ENCODE data around the gene HTRA1. TPM values are rescaled to one million over a fixed set of nuclear protein-coding genes. Genes with fewer than 3 reads are reported as not detected.

The HTRA1 gene
- total RNA-seq, 1 donor from 2014 or later = 62.6 TPM

DNA sequence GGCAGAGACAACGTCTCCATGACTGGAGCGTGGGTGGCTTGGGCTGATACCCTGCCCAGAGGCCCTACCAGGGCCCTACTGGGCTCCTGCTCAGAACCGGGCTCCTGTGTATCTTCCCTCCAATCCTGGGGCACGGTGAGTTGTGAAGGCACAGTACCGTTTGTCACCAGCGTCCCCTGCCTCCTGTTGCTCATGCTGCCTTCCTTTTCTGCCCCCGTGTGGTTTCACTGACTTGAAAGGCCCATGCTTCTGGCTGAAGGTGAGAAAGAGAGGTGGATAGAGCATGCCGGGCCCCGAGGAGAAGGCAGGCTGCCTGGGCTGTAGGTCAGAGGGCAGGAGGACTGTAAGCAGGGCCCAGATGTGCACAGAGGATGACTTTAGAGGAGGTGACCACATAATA lies 90.1 kb downstream of the HTRA1 start:
- Histone ChIP-seq H3K9me3 (replicated peaks) (no peaks in the 10 kb centered on the region), H3K27me3 (ENCODE audit: low read depth) (peaks cover 5% of the 10 kb centered on the region), H3K36me3 (no peaks in the 10 kb centered on the region), H3K4me1 (peaks cover 5% of the 10 kb centered on the region), H3K4me3 (no peak overlapping the region), H3K27ac (replicated peaks) (no peak overlapping the region)
- intact Hi-C loops (cut with micrococcal nuclease) = loop anchor here (10.0 kb wide), 1 partner anchor 107 kb away; no protein-coding TSS in a partner anchor
- no peak for DNase-seq
- TF ChIP-seq, protein P1, sequence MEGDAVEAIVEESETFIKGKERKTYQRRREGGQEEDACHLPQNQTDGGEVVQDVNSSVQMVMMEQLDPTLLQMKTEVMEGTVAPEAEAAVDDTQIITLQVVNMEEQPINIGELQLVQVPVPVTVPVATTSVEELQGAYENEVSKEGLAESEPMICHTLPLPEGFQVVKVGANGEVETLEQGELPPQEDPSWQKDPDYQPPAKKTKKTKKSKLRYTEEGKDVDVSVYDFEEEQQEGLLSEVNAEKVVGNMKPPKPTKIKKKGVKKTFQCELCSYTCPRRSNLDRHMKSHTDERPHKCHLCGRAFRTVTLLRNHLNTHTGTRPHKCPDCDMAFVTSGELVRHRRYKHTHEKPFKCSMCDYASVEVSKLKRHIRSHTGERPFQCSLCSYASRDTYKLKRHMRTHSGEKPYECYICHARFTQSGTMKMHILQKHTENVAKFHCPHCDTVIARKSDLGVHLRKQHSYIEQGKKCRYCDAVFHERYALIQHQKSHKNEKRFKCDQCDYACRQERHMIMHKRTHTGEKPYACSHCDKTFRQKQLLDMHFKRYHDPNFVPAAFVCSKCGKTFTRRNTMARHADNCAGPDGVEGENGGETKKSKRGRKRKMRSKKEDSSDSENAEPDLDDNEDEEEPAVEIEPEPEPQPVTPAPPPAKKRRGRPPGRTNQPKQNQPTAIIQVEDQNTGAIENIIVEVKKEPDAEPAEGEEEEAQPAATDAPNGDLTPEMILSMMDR (IDR thresholded peaks at IDR 0.05; ENCODE audit: borderline replicate concordance) = peak; percentile 54

DNA sequence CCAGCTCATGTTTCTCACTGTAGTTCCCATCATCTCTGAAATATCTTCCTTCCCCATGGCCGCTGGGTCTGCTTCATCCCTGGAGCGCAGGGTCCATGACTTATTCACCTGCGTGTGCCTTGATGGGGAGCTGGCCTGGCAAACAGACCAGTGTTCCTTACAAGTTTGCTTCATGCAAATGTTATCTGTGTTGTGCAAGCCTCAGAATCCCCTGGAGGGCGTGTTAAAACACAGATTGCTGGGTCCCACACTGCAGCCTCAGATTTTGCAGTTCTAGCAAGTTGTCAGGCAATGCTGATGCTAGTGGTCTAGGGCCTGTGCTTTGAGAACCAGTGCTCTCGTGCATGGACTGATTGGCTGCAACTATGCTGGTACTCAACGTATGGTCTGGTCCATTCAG lies 92.0 kb downstream of the HTRA1 start:
- TF ChIP-seq, protein P1 (IDR thresholded peaks at IDR 0.05; ENCODE audit: borderline replicate concordance) = no peak
- Histone ChIP-seq H3K9me3 (replicated peaks) (no peaks in the 10 kb centered on the region), H3K36me3 (no peaks in the 10 kb centered on the region), H3K27ac (replicated peaks) (no peak overlapping the region), H3K4me3 (no peak overlapping the region), H3K27me3 (ENCODE audit: low read depth) (peaks cover 20% of the 10 kb centered on the region), H3K4me1 (peaks cover 5% of the 10 kb centered on the region)
- no peak for DNase-seq
- intact Hi-C loops (cut with micrococcal nuclease) = loop anchor here (10.0 kb wide), 1 partner anchor 109 kb away; no protein-coding TSS in a partner anchor

DNA sequence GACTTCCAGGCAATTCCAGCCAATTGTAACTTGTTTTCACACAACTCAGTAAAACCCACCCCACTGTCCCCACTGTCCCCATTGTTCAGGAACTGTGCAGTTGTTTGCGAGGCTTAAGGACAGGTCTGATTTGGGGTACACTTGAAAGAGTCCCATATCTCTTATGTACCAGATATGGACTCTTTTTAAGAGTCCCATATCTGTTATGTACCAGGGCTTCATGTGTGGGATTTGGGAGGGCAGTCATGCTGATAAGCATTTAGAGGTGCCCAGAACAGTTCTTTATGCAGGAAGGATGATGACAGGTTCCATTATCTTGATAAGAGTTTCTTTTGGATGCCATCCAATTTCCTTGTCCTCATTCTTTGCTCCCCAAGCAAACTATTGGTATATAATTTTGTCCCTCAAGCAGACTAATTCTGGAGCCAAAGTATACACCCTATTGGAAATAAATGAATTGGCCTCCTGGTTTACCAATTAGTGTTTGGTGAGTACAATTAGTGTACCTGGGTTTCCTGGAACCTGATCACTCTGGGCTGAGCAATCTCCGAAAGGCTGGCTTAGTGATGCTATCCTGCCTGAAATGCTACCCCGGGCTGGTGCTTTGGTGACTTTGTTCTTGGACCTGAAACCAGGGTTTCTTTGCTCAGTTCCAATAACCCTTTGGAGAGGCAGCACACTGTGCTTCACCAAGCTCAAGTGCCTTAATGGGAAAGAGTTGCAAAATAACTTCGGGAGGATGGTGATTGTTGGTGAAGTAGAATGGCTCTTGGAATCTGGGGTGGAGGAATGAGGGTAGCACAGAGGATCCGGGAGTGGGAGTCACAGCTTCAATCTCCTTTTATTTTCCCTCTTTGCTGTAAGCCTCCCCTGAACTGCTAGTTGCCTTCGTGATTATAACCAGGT lies 93.0 kb downstream of the HTRA1 start:
- Histone ChIP-seq H3K4me3 (no peak overlapping the region), H3K36me3 (no peaks in the 10 kb centered on the region), H3K4me1 (peaks cover 5% of the 10 kb centered on the region), H3K9me3 (replicated peaks) (no peaks in the 10 kb centered on the region), H3K27me3 (ENCODE audit: low read depth) (peaks cover 29% of the 10 kb centered on the region), H3K27ac (replicated peaks) (no peak overlapping the region)
- intact Hi-C loops (cut with micrococcal nuclease) = loop anchor here (10.0 kb wide), 1 partner anchor 110 kb away; no protein-coding TSS in a partner anchor
- TF ChIP-seq, protein P1 (IDR thresholded peaks at IDR 0.05; ENCODE audit: borderline replicate concordance) = no peak
- no peak for DNase-seq

DNA sequence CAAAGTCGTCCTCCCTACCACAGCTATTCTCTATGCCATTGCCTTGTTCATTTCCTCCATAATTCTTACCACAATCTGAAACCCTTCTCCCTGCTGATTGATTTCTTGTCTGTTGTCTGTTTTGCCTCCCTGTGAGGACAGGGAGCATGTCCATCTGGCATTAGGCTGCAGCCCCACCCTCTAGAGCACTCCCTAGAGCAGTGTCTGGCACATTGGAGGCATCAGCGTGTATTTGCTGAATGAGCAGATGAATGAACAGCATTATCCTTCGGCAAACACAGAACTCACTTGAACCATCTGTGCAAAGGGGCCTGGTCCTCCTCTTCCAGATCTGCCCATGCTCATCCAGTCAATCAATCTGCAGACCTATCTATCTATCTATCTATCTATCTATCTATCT lies 94.1 kb downstream of the HTRA1 start:
- DNase-seq = no peak
- H3K9me3 ChIP-seq (replicated peaks) = no peaks in the 10 kb centered on the region
- H3K27me3 ChIP-seq (ENCODE audit: low read depth) = peaks cover 29% of the 10 kb centered on the region
- H3K36me3 ChIP-seq = no peaks in the 10 kb centered on the region
- H3K4me3 ChIP-seq = no peak overlapping the region
- intact Hi-C loops (cut with micrococcal nuclease) = loop anchor here (10.0 kb wide), 1 partner anchor 111 kb away; no protein-coding TSS in a partner anchor
- TF ChIP-seq, protein P1 (IDR thresholded peaks at IDR 0.05; ENCODE audit: borderline replicate concordance) = no peak
- peaks cover 5% of the 10 kb centered on the region for H3K4me1 ChIP-seq
- no peak overlapping the region for H3K27ac ChIP-seq (replicated peaks)

DNA sequence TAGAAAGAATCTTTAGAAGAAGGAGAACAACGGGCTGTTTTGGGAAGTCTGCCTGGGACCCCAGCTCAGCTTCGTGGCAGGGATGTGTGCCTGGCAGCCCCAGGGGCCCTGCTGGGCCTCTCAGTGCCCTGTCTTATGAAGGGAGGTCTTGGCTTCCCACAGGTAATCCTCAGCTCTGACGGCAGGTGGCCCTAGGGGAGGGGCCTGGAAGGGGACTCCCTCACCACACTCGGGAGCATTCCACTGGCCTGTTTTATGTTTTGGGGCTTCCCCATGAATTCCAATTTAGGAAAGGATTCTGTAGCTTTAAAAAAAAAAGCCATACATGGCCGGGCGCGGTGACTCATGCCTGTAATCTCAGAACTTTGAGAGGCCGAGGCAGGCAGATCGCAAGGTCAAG lies 96.2 kb downstream of the HTRA1 start:
- no peaks in the 10 kb centered on the region for H3K4me1 ChIP-seq
- no peaks in the 10 kb centered on the region for H3K9me3 ChIP-seq (replicated peaks)
- intact Hi-C loops (cut with micrococcal nuclease) = loop anchor here (10.0 kb wide), 1 partner anchor 113 kb away; no protein-coding TSS in a partner anchor
- TF ChIP-seq, protein P1 (IDR thresholded peaks at IDR 0.05; ENCODE audit: borderline replicate concordance) = no peak
- no peak overlapping the region for H3K27ac ChIP-seq (replicated peaks)
- DNase-seq = no peak
- H3K4me3 ChIP-seq = no peak overlapping the region
- peaks cover 36% of the 10 kb centered on the region for H3K27me3 ChIP-seq (ENCODE audit: low read depth)
- no peaks in the 10 kb centered on the region for H3K36me3 ChIP-seq
